Amniotic stem cell (primary cell): ENCODE data around the gene ARIH1.
"Not testable (repeated sequence)": the region's sequence is repeated elsewhere in the genome, so short reads cannot be mapped to it uniquely, and the experiment has no call there.

Source experiments
- DNase-seq: peaks from one replicate; lab custom pipeline; 2025; lab: John Stamatoyannopoulos, UW

The ARIH1 gene, protein sequence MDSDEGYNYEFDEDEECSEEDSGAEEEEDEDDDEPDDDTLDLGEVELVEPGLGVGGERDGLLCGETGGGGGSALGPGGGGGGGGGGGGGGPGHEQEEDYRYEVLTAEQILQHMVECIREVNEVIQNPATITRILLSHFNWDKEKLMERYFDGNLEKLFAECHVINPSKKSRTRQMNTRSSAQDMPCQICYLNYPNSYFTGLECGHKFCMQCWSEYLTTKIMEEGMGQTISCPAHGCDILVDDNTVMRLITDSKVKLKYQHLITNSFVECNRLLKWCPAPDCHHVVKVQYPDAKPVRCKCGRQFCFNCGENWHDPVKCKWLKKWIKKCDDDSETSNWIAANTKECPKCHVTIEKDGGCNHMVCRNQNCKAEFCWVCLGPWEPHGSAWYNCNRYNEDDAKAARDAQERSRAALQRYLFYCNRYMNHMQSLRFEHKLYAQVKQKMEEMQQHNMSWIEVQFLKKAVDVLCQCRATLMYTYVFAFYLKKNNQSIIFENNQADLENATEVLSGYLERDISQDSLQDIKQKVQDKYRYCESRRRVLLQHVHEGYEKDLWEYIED

DNA sequence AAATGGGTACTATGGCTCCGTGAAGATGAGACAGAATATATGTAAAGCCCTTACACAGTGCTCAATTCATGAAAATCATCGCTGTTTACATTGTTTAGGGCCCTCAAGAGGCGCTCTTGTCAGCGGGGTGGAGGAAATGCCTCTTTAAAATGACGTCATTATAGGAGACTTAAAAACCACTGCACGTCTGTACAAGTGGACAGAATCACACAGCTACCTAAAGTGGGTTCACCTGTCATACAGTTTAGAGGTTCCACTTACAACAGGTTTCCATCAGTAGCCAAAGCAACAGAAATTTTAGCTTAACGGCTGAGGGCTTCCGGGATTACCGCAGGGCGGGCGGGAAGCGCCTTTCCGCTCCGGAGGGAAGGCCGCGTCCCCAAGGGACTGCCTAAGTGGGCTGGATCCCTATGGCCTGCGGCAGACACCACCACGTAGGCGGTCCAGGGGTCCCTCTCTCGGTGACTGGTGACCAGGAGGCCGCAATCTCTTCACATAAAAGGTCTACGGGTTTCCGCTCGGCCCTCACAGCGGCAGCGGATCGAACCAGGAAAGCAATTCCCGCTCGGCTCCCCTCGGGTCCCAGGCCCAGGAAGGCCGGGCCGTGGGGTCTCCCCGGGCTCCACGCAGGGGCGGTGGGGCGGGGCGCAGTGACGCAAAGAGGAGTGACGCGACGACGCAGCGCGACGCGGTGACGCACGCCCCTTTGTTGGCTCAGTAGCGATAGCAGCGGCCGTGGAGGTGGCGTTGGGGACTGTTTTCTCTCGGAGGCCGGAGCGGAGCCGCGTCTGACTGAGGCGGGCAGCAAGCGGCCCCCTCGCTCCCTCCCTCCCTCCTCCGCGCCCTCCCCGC, at the start of gene ARIH1:
Gene ARIH1 (plus strand): TSS at position 717 of the 852 bp plus-strand sequence. CDS start 310 bp downstream, outside the sequence.
- peak; percentile 95 for DNase-seq

DNA sequence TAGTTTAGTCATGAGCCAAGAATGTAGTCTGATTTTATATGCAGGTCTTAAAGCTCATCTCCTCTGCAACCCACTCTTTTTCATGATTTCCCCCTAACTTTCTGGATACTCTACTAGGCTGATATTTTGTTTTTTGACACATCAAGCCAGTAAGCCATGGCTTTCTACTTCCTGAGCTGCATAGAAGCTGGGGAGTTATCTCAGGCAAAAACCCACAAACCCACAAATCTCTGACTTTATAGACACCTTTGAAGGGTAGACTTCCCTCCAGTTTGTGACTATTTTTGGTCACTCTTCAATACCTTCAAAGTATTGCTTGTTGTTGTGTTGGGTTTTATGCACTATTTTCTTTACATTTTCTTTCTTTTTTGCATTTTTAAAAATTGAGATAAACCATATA, 47.4 kb upstream of the ARIH1 start:
- DNase-seq, result no peak

DNA sequence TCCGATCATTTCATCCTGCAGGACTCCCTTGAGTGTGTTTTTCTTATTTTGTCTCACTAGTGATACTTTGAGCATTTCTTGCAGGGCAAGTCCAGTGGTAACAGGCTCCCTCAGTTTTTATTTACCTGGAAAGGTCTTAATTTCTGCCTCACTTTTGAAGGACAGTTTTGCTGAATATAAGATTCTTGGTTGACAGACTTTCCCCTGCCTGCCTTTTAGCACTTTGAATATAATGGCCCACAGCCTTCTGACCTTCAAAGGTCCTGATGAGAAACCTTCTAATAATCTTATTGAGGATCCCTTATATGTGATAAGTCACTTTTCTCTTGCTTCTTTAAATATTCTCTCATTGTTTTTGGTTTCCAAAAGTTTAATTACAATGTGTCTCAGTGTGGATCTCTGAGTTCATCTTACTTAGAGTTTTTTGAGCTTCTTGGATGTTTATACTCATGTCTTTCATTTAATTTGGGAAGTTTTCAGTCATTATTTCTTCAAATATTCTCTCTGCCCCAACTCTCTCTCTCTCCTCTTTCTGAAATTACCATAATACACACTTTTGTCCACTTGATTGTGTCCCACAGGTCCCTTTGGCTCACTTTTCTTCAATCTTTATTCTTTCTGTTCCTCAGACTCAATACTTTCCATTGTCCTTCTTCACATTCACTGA, 36.3 kb upstream of the ARIH1 start:
- DNase-seq, result no peak

DNA sequence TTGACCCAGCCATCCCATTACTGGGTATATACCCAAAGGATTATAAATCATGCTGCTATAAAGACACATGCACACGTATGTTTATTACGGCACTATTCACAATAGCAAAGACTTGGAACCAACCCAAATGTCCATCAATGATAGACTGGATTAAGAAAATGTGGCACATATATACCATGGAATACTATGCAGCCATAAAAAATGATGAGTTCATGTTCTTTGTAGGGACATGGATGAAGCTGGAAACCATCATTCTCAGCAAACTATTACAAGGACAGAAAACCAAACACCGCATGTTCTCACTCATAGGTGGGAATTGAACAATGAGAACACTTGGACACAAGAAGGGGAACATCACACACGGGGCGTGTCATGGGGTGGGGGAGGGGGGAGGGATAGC, 31.3 kb upstream of the ARIH1 start:
- not testable (repeated sequence) for DNase-seq

DNA sequence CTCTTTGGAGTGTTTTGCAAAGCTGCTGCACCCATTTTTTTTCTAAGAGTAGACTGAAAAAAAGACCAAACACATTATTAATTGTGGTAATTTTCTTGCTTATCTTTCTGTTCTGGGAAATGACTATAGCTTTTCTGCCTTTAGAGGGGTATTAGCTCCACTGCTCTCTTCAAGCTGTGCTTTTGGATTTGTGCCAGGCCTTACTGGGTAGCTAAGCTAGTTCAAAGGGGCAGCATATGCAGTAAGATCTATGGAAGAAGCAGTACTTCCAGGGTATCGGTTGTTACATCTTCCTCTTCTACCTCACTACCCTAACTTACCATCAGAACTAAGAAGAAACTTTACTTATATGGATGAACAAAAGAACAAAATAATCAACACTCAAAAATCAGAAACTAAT, 28.7 kb upstream of the ARIH1 start:
- no peak for DNase-seq

DNA sequence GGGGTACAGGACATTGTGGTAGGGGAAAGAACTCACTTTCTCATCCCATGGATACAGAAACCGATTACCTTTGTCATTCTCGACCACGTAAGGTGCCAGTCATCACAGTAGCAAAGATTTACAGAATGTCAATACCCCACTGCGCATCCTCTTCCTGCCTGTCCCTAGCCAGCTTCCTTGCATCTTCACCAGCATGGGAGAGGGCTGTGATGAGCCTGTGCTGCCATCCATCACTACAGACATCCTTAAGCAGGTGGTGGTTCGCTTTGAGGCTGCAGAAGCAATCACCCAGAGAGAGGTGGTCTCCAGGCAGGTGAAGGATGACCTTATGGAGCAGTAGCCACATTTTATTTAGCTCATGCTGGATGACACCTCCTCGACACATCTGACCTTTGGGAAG, 23.3 kb upstream of the ARIH1 start:
- DNase-seq, result no peak

DNA sequence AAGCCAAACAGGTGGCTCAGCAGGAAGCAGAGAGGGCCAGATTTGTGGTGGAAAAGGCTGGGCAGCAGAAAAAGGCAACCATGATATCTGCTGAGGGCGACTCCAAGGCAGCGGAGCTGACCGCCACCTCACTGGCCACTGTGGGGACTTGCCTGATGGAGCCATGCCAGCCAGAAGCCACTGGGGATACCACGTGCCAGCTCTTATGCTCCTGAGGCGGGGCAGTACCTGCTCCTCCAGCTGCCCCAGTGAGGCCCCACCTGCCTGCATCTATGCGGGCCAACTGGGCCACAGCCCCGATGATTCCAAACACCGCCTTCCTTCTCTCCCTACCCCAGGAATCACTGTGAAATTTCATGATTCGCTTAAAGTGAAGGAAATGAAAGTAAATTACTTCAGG, 22.9 kb upstream of the ARIH1 start:
- no peak for DNase-seq

DNA sequence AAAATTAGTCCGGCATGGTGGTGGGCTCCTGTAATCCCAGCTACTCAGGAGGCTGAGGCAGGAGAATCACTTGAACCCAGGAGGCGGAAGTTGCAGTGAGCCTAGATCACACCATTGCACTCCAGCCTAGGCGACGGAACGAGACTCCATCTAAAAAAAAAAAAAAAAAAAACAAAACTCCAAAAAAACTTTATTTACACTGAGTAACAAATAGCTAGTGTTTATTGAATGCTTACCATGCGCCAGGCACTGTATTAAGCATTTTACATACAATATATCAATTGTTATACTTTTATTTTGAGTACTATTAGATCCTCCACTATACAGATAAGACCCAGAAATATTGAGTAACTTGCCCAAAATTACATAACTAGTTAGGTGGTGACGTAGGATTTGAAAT, 17.4 kb upstream of the ARIH1 start:
- DNase-seq, result no peak

DNA sequence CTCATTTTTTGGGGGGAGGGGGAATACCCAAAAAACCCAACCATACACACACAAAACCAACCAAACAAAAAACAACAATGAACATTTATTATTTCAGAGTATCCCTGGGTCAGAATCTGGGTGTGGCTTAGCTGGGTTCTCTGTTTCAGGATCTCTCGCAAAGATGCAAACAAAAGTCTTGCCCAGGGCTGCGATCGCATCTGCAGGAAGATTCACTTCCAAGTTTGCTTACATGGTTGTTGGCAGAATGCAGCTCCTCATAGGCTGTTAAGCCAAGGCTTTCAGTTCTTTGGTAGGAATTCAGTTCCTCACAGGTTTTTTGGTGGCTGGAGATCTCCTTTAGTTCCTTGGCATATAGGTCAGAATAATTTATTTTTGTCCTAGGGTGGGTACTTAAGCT, 13.7 kb upstream of the ARIH1 start:
- DNase-seq, result no peak

DNA sequence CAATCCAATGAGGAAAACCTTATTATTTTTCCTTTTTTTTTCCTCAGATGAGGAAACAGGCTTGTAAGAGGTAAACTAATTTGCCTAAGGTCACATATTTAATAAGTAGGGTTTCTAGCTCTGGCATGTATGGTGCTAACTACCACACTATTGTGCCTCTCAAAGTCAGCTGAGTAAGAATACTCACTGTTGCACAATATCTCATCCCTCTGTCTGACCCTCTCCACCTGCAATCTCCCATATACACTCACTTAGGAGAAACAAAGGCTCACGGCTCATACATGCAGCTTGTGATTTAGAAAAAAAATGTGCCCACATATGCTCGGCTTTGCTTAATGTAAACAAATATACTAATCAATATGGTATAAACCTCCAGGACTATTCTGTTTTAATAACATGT, 10.4 kb upstream of the ARIH1 start:
- no peak for DNase-seq

DNA sequence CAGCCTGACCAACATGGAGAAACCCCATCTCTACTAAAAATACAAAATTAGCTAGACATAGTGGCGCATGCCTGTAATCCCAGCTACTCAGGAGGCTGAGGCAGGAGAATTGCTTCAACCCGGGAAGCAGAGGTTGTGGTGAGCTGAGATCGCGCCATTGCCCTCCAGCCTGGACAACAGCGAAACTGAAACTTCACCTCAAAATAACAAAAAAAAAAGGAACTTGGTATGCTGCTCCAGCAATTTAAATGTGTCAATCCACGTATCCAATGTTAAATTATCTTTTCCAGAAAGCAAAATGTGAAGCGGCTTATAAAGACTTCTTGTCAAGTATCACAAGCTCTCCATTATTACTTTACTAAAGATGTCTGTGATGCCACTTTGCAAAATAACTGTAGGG, 9.9 kb upstream of the ARIH1 start:
- DNase-seq, result no peak

DNA sequence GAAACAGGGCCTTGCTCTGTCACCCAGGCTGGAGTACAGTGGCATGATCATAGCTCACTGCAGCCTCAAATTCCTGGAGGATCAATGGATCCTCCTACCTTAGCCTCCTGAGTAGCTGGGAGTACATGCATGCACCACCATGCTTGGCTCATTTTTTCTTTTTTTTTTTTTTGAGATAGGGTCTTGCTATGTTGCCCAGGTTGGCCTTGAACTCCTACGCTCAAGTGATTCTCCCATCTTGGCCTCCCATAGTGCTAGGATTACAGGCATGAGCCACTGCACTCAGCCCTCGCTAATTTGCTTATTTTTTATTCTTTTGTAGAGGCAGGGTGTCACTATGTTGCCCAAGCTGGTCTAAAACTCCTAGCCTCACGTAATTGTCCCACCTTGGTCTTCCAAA, 6.0 kb upstream of the ARIH1 start:
- no peak for DNase-seq

DNA sequence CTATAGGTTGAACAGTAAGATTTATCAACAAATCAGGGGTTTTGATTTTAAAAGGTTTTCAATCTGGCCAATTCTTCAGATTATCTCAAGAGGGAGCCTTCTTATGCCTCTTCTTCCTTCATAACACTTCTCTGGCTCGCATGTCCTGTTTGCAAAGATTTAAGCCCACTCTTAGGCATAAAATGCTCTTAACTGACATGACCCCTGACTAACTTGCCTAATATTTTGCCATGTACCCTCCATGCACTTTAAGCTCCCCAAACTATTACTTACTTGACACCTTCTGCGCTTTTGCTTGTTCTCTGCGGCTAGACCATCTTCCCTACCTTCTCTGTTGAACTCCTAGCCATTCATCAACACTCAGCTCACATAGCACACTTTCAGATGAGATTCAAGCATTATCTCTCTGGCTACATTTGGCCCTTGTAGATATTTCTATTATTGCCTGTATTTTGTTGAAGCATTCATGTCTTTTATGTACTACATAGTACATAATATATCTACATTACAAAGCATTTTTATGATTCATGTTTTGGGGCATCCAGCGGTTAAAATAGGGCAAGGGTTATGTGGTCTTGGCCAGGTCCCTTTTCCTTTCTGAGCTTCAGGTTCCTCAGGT, 1.0 kb upstream of the ARIH1 start:
- DNase-seq, result no peak

DNA sequence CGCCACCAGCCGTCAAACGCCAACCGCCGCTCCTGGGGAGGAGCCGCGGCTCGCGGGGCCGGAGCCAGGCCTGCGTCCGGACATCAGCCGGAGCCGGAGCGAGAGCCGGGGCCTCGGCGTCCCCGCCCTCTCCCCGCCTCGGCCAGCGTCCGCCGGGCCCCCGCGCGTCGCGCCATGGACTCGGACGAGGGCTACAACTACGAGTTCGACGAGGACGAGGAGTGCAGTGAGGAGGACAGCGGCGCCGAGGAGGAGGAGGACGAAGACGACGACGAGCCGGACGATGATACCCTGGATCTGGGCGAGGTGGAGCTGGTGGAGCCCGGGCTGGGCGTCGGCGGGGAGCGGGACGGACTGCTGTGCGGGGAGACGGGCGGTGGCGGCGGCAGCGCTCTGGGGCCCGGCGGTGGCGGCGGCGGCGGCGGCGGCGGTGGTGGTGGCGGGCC, 359 bp downstream of the ARIH1 start:
- no peak for DNase-seq

DNA sequence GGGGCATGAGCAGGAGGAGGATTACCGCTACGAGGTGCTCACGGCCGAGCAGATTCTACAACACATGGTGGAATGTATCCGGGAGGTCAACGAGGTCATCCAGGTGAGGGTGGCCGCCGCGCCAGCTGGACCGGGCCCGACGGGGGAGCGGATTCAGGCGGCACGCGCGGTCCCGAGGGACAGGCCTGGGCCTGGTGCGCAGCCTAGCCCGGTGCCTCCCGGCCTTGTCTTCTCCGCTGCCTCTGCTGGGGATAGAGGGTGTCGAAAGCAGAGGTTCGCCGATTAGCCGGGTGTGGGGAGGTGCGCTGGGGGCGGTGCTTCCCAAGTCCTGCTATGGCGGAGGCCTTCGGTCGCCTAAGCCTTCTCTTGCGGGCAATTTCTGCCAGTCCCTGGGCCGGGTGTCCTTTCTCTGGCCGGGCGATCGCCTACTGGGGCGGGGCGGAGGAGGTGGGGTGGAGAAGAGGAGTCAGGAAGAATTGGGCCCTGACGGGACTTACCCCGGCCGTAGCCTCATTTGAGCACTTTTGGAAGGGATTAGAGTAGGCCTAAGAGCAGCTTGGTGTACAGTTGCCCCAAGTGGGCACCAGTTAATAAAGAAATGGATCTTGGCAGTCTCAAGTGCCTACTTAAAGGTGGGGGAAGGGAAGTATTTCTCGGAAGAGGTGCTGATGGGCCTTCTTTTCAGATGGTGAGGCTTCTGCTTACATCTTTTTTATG, 940 bp downstream of the ARIH1 start:
- no peak for DNase-seq

DNA sequence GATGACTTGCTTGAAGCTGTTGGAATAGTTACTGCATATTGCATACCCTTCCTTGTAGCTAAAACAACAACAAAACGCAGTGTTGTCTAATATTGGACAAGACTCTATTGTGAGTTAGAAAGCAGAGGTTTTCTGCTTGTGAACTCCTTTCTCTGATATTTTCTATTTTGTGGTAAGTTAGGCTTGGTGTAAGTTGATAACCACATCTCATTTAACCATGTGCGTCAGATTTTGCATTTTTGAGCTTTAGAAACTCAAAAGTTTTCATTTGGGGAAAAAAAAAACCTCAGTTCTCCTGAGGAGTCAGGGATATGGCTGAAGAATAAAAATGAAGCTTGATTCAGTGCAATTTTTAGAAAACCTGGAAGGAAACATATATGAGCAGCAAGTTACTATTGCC, 1.5 kb downstream of the ARIH1 start:
- no peak for DNase-seq

DNA sequence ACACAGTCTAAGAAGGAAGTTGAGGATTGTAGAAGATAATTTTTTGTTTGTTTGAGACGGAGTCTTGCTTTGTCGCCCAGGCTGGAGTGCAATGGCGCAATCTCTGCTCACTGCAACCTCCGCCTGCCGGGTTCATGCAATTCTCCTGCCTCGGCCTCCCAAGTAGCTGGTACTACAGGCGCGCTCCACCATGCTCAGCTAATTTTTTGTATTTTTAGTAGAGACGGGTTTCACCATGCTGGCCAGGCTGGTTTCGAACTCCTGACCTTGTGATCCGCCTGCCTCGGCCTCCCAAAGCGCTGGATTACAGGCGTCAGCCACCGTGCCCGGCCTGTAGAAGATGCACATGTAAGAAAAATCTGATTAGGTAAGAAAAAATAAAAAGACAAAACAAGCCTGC, 2.2 kb downstream of the ARIH1 start:
- DNase-seq, result not testable (repeated sequence)

DNA sequence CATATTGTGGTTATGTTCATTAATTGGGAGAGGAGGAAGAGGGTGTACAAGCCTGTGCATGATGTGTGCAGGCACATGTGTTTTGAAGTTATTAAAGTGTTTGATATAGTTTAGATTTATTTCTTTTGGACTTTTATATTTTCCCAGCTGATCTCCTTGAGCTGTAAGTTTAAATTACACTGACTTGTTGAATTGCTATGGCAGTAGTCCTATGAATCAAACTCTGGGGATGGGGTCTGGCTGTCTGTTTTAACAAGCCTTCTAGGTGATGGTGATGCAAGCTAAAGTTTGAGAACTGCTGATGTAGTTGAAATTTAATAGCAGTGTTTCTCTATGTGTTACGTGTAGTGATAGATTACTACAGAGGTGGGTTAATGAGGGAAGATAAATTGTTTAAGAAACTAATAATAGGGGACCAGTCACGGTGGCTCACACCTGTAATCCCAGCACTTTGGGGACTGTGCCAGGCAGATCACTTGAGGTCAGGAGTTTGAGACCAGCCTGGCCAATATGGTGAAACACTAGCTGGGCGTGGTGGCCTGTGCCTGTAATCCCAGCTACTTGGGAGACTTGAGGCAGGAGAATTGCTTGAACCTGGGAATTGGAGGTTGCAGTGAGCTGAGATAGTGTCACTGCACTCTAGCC, 7.0 kb downstream of the ARIH1 start:
- no peak for DNase-seq

DNA sequence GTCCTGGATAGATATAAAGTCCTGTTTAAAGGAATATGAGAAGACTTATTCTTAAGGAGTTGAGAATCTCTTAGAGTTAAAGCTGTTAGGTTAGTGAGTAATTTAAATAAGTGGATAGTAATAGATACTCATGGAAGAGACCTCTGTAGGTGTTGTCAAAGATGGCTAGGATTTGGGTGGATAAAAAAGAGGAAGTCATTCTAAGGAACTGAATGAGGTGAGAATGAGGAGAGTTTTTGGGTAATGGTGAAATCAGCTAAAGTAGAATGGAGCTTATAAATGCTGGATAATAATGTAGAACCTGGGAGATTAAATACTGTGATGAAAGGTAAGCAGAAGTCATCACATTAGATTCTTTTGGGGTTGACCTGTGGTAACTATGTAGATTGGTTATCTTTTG, 8.1 kb downstream of the ARIH1 start:
- DNase-seq, result no peak

DNA sequence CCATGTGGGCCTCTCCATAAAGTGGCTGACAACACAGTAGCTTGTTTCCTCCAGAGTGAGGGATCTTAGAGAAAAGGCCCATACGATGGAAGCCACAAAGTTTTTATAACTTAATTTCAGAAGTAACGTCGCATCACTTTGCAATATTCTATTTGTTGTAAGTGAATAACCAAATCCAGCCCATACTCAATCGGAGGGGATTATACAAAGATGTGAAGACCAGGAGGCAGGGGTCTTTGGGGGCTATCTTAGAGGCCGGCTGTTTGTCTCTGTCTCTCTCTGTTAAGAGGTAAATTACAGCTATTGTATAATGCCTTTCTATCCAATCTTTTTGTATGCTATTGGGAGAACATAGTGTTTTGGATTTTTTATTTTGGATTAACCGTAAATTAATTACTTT, 9.1 kb downstream of the ARIH1 start:
- DNase-seq, result no peak

DNA sequence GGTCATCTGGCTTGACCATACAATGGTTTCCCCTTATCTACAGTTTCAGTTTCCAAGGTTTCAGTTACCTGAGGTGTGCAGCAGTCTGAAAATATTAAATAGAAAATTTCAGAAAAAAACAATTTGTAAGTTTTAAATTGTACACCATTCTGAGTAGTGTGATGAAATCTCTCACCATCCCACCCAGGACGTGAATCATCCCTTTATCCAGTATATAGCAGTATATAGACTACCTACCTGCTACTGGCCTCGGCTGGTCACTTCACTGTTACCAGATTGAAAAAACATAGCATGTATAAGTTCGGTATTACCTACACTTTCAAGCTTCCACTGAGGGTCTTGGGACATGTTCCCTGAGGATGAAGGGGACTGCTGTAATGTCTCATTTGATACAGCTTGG, 12.0 kb downstream of the ARIH1 start:
- DNase-seq, result no peak
